ENCODE data around the gene SLA2. TPM values are rescaled to one million over a fixed set of nuclear protein-coding genes. Genes with fewer than 3 reads are reported as not detected.

SLA2 gene
- total and polyA plus RNA-seq, 2 of the 8 experiments (the other 6 are each of a cell fraction or from before 2014, with no cell fraction given), result 0.18 TPM; not detected in 1

DNA sequence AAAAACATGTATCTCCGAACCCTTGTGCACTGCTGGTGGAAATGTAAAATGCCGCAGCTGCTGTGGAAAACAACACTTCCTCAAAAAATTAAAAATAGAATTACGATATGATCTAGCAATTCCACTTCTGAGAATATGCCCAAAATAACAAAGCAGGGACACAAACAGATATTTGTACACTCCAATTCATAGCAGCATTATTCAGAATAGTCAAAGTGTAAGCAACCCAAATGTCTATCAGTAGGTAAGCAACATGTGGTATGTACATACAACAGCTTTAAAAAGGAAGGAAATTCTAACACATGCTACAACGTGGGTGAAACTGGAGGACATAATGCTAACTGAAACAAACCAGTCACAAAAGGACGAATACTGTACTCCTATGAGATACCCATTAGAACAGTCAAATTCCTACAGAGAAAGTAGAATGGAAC is 46.1 kb downstream of the SLA2 start:
- no peak overlapping the region for H4K91ac ChIP-seq (replicated peaks; ENCODE audit: insufficient read length, low read length)
- no peak overlapping the region for H4K5ac ChIP-seq (ENCODE audit: insufficient read length, low read depth, low read length)
- CTCF ChIA-PET (ENCODE audit: partially characterized antibody), result interaction anchor here (0.6 to 2.3 kb wide), 9 partner anchors 8 to 126 kb away, joined by 3 to 11 read pairs (median 5); no protein-coding TSS in a partner anchor
- no peak overlapping the region for H2BK120ac ChIP-seq (replicated peaks; ENCODE audit: low read depth, low read length)
- H2BK5ac ChIP-seq (ENCODE audit: low read depth, low read length), result no peak overlapping the region
- no peak overlapping the region for H2BK12ac ChIP-seq (ENCODE audit: low read depth, low read length)
- 0 out of 2 replicates have a peak, but pooled peaks cover 2% of the 10 kb centered on the region for H3K23me2 ChIP-seq (ENCODE audit: low read depth, low read length)
- H3K4me2 ChIP-seq (ENCODE audit: insufficient read depth in 1 of 2, low read depth in 2 of 2, low read length in 2 of 2), result no peak overlapping the region
- POLR2A ChIA-PET (ENCODE audit: partially characterized antibody), result interaction anchor here (7.8 to 26.6 kb wide), 2 partner anchors 13 to 27 kb away, joined by 71 to 388 read pairs; partner anchors contain the start of gene TGIF2
- H3K4ac ChIP-seq (replicated peaks; ENCODE audit: insufficient read length, low read depth, low read length), result no peak overlapping the region
- WGBS, 2 experiments (ENCODE audit: extremely low coverage in 1 of 2, insufficient coverage in 1 of 2, insufficient read length in 1 of 2, insufficient replicate concordance in 2 of 2, low coverage in 1 of 2, low lambda C conversion rate in 2 of 2, missing lambda C conversion rate in 1 of 2), result 87% methylated on average over 5 of the region's 5 CpGs; no CpG with 5 or more reads in 1 of the 2 experiments
- H3K27ac ChIP-seq (ENCODE audit: low read depth, low read length), result no peak overlapping the region
- DNase-seq (ENCODE audit: low read depth in 1 of 2, low spot score in 2 of 2), result no peak
- H3K18ac ChIP-seq (ENCODE audit: extremely low read depth, low read length), result no peak overlapping the region
- no peaks in the 10 kb centered on the region; a peak in 1 of 7 replicates for H3K27me3 ChIP-seq (replicated peaks in 1 of 4; ENCODE audit: control insufficient read depth in 3 of 4, extremely low read depth in 1 of 4, insufficient read depth in 3 of 4, low read length in 3 of 4)
- H3K4me1 ChIP-seq (replicated peaks in 1 of 4; ENCODE audit: control insufficient read depth in 3 of 4, insufficient read depth in 4 of 4, low read length in 3 of 4), result peaks cover 0 to 11% (median 9%) of the 10 kb centered on the region in 4 experiments; a peak in 6 of 7 replicates
- no peaks in the 10 kb centered on the region for H3K9me3 ChIP-seq (ENCODE audit: insufficient read depth in 2 of 2, low read depth in 1 of 2, low read length in 1 of 2)
- peaks cover 0 to 2% of the 10 kb centered on the region in 2 experiments for H4K20me1 ChIP-seq (replicated peaks in 1 of 2; ENCODE audit: control insufficient read depth in 1 of 2, insufficient read depth in 2 of 2, low read length in 2 of 2)
- no peaks in the 10 kb centered on the region for H3K79me2 ChIP-seq (ENCODE audit: control insufficient read depth in 1 of 2, insufficient read depth in 2 of 2, low read length in 2 of 2)
- H3K56ac ChIP-seq (replicated peaks; ENCODE audit: insufficient read length, low read depth, low read length), result no peak overlapping the region
- H3K23ac ChIP-seq (ENCODE audit: insufficient read length), result no peak overlapping the region
- no peak overlapping the region for H2AFZ ChIP-seq (ENCODE audit: low read length)
- FAIRE-seq, result no peak
- no peak overlapping the region for H3K4me3 ChIP-seq (ENCODE audit: extremely low read depth in 1 of 4, insufficient read depth in 2 of 4, low read depth in 3 of 4, low read length in 4 of 4)
- no peak overlapping the region for H3K9ac ChIP-seq (replicated peaks in 1 of 4; ENCODE audit: extremely low read depth in 1 of 4, low read depth in 3 of 4, low read length in 3 of 4)
- H2BK20ac ChIP-seq (ENCODE audit: low read length), result no peak overlapping the region
- no peaks in the 10 kb centered on the region for H3K79me1 ChIP-seq (ENCODE audit: low read depth, low read length)
- H2BK15ac ChIP-seq (ENCODE audit: low read length), result no peak overlapping the region
- H3K36me3 ChIP-seq (ENCODE audit: control insufficient read depth in 2 of 4, insufficient read depth in 4 of 4, low read length in 3 of 4), result no peaks in the 10 kb centered on the region
- H3K14ac ChIP-seq (ENCODE audit: insufficient read length), result no peak overlapping the region
- no peak overlapping the region for H2AK5ac ChIP-seq (ENCODE audit: low read depth, low read length)
- no peak overlapping the region for H4K8ac ChIP-seq (ENCODE audit: extremely low read depth, insufficient read depth, low read length)
- TF ChIP-seq RNF2 (IDR thresholded peaks at IDR 0.05; ENCODE audit: borderline replicate concordance, low read depth, low read length, missing control alignments, poor library complexity, severe bottlenecking) (no peak), POLR2A (IDR thresholded peaks at IDR 0.05; ENCODE audit: control extremely low read depth in 1 of 2, low read depth in 2 of 2, low read length in 2 of 2) (no peak), SIX5 (IDR thresholded peaks at IDR 0.05; ENCODE audit: low read depth, low read length) (no peak), BCL11A (IDR thresholded peaks at IDR 0.05; ENCODE audit: low read depth in 2 of 2, low read length in 2 of 2) (no peak), TAF7 (optimal IDR thresholded peaks at IDR 0.05; ENCODE audit: borderline replicate concordance, low read depth, low read length) (no peak), CREB1 (IDR thresholded peaks at IDR 0.05) (no peak), SP1 (IDR thresholded peaks at IDR 0.05; ENCODE audit: low read depth, low read length) (no peak), KDM1A (IDR thresholded peaks at IDR 0.05; ENCODE audit: borderline replicate concordance, low read length) (no peak), CBX8 (IDR thresholded peaks at IDR 0.05; ENCODE audit: borderline replicate concordance, low read depth, low read length) (no peak), POLR2AphosphoS5 (IDR thresholded peaks at IDR 0.05; ENCODE audit: low read depth, low read length) (no peak), FOSL1 (IDR thresholded peaks at IDR 0.05; ENCODE audit: insufficient read depth, low read depth, low read length) (no peak), RXRA (IDR thresholded peaks at IDR 0.05; ENCODE audit: insufficient read depth, low read depth, low read length) (no peak)
